Coronary artery (tissue), 2 donors: ENCODE data around the gene SEMA3A.
A peak's percentile ranks its signal among the peaks of the same experiment; 100 is the strongest.

Experiments used
- DNase-seq: peaks from one replicate; pipeline ENCODE4 v3.0.0-alpha.2; 2017; ENCODE audit warnings: low spot score
- H3K27ac ChIP-seq, 2 donors: fragments of 200-600 bp; sonication (generic); one replicate each; pipeline ENCODE4 v1.5.1; 2016 to 2019
- H3K4me3 ChIP-seq: fragments of 200-600 bp; sonication (generic); 2 replicates; pipeline ENCODE4 v1.5.1; 2016; ENCODE audit warnings: mild to moderate bottlenecking, moderate library complexity
- TF ChIP-seq, protein P1 (sequence below): fragments of 200-600 bp; sonication (generic); IDR thresholded peaks from one replicate; pipeline ENCODE4 v1.5.1; 2019; ENCODE audit warnings: antibody characterized with exemption

SEMA3A gene

GRCh38 chr7:83936056-83936708 lies 258.4 kb downstream of the SEMA3A start:
- TF ChIP-seq, protein P1, sequence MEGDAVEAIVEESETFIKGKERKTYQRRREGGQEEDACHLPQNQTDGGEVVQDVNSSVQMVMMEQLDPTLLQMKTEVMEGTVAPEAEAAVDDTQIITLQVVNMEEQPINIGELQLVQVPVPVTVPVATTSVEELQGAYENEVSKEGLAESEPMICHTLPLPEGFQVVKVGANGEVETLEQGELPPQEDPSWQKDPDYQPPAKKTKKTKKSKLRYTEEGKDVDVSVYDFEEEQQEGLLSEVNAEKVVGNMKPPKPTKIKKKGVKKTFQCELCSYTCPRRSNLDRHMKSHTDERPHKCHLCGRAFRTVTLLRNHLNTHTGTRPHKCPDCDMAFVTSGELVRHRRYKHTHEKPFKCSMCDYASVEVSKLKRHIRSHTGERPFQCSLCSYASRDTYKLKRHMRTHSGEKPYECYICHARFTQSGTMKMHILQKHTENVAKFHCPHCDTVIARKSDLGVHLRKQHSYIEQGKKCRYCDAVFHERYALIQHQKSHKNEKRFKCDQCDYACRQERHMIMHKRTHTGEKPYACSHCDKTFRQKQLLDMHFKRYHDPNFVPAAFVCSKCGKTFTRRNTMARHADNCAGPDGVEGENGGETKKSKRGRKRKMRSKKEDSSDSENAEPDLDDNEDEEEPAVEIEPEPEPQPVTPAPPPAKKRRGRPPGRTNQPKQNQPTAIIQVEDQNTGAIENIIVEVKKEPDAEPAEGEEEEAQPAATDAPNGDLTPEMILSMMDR: peak; percentile 66
- H3K27ac ChIP-seq: no peak overlapping the region
- H3K4me3 ChIP-seq: no peak overlapping the region
- DNase-seq: no peak

GRCh38 chr7:83934118-83934734 lies 260.4 kb downstream of the SEMA3A start:
- Histone ChIP-seq H3K27ac (no peak overlapping the region), H3K4me3 (no peak overlapping the region)
- TF ChIP-seq, protein P1: no peak
- no peak for DNase-seq

DNA sequence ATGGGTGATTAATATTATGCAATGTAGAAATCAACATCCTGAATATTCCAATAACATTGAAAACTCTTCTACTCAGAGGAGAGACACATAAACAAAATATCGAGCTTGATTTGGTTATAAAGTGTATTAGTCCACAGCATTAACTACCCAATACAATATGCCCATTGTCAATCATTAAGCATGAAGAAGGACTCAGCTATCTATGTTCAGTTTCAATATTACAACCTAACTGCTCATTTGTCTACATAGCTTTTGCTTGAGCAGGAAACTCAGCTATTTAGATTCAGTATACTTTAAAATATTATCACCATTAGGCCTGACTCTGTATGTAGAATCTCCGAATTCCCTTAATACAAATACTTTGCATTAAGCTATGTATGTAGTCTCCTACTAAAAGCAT lies 262.6 kb downstream of the SEMA3A start:
- TF ChIP-seq, protein P1: no peak
- DNase-seq: no peak
- Histone ChIP-seq H3K4me3 (no peak overlapping the region), H3K27ac (no peak overlapping the region)

DNA sequence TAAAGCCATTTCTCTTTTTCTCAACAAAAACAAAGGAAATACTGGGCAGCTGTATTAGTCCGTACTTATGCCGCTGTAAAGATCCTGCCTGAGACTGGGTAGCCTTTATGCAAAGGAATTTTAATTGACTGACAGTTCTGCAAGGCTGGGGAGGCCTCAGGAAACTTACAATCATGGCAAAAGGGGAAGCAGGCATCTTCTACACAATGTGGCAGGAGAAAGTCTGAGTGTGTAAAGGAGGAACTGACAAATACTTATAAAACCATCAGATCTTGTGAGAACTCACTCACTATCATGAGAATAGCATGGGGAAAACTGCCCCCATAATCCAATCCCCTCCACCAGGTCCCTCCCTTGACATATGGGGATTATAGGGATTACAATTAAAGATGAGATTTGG lies 264.3 kb downstream of the SEMA3A start:
- no peak for DNase-seq
- H3K27ac ChIP-seq: no peak overlapping the region
- no peak overlapping the region for H3K4me3 ChIP-seq
- TF ChIP-seq, protein P1: no peak

DNA sequence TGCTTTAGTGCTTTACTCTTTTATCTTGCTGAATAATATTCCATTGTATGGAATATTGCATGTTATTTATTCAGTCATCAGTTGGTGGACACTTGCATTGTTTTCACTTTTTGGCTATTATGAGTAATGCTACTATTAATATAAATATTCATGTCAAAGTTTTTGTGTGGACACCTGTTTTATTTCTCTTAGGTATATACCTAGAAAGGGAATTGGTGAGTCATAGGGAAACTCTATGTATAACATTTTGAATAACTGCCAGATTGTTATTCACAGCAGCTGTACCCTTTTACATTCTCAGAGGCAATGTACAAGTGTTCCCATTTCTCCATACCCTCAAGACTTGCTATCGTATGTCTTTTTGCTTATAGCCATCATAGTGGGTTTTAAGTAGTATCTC lies 268.7 kb downstream of the SEMA3A start:
- TF ChIP-seq, protein P1: no peak
- no peak overlapping the region for H3K27ac ChIP-seq
- no peak for DNase-seq
- no peak overlapping the region for H3K4me3 ChIP-seq

- H3K4me3 ChIP-seq: no peak overlapping the region
- DNase-seq: no peak
- H3K27ac ChIP-seq: no peak overlapping the region
- TF ChIP-seq, protein P1: no peak
Observed at GRCh38 chr7:83921941-83922607, 272.5 kb downstream of the SEMA3A start.
